ENCODE data around the gene ITGB7. TPM values are rescaled to one million over a fixed set of nuclear protein-coding genes. Genes with fewer than 3 reads are reported as not detected.
"Not testable (repeated sequence)": the region's sequence is repeated elsewhere in the genome, so short reads cannot be mapped to it uniquely, and the experiment has no call there.

ITGB7 gene
- total RNA-seq, 1 donor from 2014 or later = not detected

DNA sequence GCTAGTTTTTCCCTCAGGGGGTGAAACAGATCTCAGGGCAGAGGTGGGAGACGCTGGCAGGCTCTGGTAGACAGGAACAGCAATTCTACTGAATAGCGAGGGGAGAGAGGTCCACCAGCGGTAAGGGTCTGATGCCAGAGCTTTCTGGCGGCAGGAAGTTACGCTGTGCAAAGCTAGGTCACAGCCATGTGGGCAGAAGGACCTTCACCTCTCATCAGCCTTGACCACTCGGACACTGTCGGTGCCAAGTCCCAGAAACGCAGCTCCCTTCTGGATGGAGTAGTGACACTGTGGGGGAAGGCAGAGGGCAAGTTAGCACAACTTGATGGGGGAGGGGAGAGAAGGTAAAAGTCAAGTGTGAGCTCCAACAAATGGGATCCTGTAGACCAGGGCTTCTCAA is 36.8 kb downstream of the ITGB7 start:
- Histone ChIP-seq H4K20me1 (ENCODE audit: low read depth) (peaks cover 8% of the 10 kb centered on the region), H3K36me3 (no peaks in the 10 kb centered on the region), H3K79me2 (ENCODE audit: low read depth) (no peaks in the 10 kb centered on the region), H3K4me1 (peaks cover 6% of the 10 kb centered on the region), H2AFZ (replicated peaks) (no peak overlapping the region), H3K4me3 (no peak overlapping the region), H3K9ac (no peak overlapping the region), H3K27me3 (peaks cover 26% of the 10 kb centered on the region), H3F3A (ENCODE audit: low read depth) (peaks cover 10% of the 10 kb centered on the region), H3K4me2 (no peak overlapping the region), H3K9me3 (ENCODE audit: low read depth) (no peaks in the 10 kb centered on the region), H3K27ac (no peak overlapping the region)
- Mint-ChIP-seq H3K9me3 (no peaks in the 10 kb centered on the region), H3K4me1 (peaks cover 6% of the 10 kb centered on the region), H3K4me3 (no peak overlapping the region), H3K27ac (no peak overlapping the region), H3K36me3 (peaks cover 3% of the 10 kb centered on the region), H3K27me3 (ENCODE audit: insufficient read depth, low read depth) (peaks cover 6% of the 10 kb centered on the region)
- TF ChIP-seq EZH2phosphoT487 (IDR thresholded peaks at IDR 0.05) = no peak
- TF ChIP-seq, protein P1, sequence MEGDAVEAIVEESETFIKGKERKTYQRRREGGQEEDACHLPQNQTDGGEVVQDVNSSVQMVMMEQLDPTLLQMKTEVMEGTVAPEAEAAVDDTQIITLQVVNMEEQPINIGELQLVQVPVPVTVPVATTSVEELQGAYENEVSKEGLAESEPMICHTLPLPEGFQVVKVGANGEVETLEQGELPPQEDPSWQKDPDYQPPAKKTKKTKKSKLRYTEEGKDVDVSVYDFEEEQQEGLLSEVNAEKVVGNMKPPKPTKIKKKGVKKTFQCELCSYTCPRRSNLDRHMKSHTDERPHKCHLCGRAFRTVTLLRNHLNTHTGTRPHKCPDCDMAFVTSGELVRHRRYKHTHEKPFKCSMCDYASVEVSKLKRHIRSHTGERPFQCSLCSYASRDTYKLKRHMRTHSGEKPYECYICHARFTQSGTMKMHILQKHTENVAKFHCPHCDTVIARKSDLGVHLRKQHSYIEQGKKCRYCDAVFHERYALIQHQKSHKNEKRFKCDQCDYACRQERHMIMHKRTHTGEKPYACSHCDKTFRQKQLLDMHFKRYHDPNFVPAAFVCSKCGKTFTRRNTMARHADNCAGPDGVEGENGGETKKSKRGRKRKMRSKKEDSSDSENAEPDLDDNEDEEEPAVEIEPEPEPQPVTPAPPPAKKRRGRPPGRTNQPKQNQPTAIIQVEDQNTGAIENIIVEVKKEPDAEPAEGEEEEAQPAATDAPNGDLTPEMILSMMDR (IDR thresholded peaks at IDR 0.05) = no peak
- no peak for TF ChIP-seq EZH2 (IDR thresholded peaks at IDR 0.05)
- DNase-seq (ENCODE audit: low spot score) = no peak

DNA sequence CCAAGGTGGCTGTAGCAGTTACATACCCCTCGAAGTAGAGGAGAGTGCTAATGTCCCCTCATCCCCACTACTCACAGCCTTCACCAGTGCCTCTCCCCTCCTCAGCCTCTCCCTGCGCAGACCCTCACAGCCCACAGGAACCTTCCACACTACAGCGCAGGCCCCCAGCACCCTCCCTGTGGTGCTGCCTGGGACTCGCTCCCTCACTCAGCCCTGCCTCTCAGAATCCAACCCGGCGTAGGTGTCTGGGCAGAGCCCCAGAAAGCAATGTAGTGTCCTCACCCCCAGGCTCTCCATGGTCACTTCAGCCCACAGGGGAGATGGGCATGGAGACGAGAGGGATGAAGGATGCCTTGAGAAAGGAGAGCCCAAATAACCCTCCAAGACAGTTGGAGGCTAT is 37.4 kb downstream of the ITGB7 start:
- H3K79me2 ChIP-seq (ENCODE audit: low read depth) = no peaks in the 10 kb centered on the region
- DNase-seq (ENCODE audit: low spot score) = no peak

DNA sequence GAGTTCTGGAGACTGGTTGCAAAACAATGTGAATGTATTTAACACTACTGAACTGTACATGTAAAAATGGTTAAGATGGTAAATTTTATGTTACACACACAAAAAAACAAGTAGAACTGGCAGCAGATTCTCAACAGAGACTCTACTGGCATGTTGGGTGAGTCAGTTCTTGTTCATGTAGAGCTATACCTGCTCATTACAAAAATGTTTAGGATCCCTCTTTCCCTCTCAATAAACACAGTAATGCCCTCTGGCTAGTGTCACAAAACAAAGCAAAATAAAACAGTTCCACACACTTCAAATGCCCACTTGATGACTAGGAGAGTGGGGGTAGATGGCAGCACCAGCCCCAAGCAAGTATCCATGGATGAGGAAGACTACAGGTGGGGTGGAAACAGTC is 40.2 kb downstream of the ITGB7 start:
- no peaks in the 10 kb centered on the region for H3K4me1 ChIP-seq
- Mint-ChIP-seq H3K9me3 (no peaks in the 10 kb centered on the region), H3K4me3 (no peak overlapping the region), H3K36me3 (peaks cover 3% of the 10 kb centered on the region), H3K4me1 (no peaks in the 10 kb centered on the region), H3K27me3 (ENCODE audit: insufficient read depth, low read depth) (no peaks in the 10 kb centered on the region), H3K27ac (no peak overlapping the region)
- no peak overlapping the region for H2AFZ ChIP-seq (replicated peaks)
- H3K9ac ChIP-seq = no peak overlapping the region
- H3K4me3 ChIP-seq = no peak overlapping the region
- no peaks in the 10 kb centered on the region for H4K20me1 ChIP-seq (ENCODE audit: low read depth)
- no peak overlapping the region for H3K4me2 ChIP-seq
- H3K79me2 ChIP-seq (ENCODE audit: low read depth) = no peaks in the 10 kb centered on the region
- no peaks in the 10 kb centered on the region for H3F3A ChIP-seq (ENCODE audit: low read depth)
- H3K27me3 ChIP-seq = no peaks in the 10 kb centered on the region
- TF ChIP-seq, protein P1 (IDR thresholded peaks at IDR 0.05) = no peak
- no peak for TF ChIP-seq EZH2 (IDR thresholded peaks at IDR 0.05)
- TF ChIP-seq EZH2phosphoT487 (IDR thresholded peaks at IDR 0.05) = no peak
- DNase-seq (ENCODE audit: low spot score) = no peak
- H3K27ac ChIP-seq = no peak overlapping the region
- H3K36me3 ChIP-seq = no peaks in the 10 kb centered on the region
- no peaks in the 10 kb centered on the region for H3K9me3 ChIP-seq (ENCODE audit: low read depth)

More for the DNA sequence above, 37.4 kb downstream of the ITGB7 start:
- Histone ChIP-seq H4K20me1 (ENCODE audit: low read depth) (peaks cover 3% of the 10 kb centered on the region), H2AFZ (replicated peaks) (no peak overlapping the region), H3K9me3 (ENCODE audit: low read depth) (no peaks in the 10 kb centered on the region), H3K4me1 (peaks cover under 1% of the 10 kb centered on the region), H3K27me3 (peaks cover 23% of the 10 kb centered on the region), H3K4me2 (no peak overlapping the region), H3F3A (ENCODE audit: low read depth) (peaks cover 4% of the 10 kb centered on the region), H3K27ac (no peak overlapping the region), H3K4me3 (no peak overlapping the region), H3K9ac (no peak overlapping the region), H3K36me3 (no peaks in the 10 kb centered on the region)
- H3K4me3 Mint-ChIP-seq = no peak overlapping the region
- TF ChIP-seq EZH2phosphoT487 (IDR thresholded peaks at IDR 0.05) = no peak
- TF ChIP-seq, protein P1 (IDR thresholded peaks at IDR 0.05) = no peak
- TF ChIP-seq EZH2 (IDR thresholded peaks at IDR 0.05) = no peak
- H3K27me3 Mint-ChIP-seq (ENCODE audit: insufficient read depth, low read depth) = peaks cover 6% of the 10 kb centered on the region
- H3K4me1 Mint-ChIP-seq = peaks cover under 1% of the 10 kb centered on the region
- no peak overlapping the region for H3K27ac Mint-ChIP-seq
- peaks cover 3% of the 10 kb centered on the region for H3K36me3 Mint-ChIP-seq
- H3K9me3 Mint-ChIP-seq = no peaks in the 10 kb centered on the region

DNA sequence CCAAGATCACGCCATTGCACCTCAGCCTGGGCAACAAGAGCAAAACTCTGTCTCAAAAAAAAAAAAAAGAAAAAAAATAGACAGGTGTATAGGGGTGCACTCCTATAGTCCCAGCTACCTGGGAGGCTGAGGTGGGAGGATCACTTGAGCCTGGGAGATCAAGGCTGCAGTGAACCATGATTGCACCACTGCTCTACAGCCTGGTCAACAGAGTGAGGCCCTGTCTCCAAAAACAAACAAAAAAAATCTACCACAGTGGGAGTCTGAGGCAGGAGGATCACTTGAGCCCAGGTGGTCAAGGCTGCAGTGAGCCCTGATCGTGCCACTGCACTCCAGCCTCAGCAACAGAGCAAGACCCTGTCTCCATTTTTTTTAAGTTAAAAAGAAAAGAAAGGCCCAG is 44.0 kb downstream of the ITGB7 start:
- H3K27me3 ChIP-seq; H3K36me3 ChIP-seq; H3K79me2 ChIP-seq (ENCODE audit: low read depth); H3K4me1 Mint-ChIP-seq; H3K4me3 Mint-ChIP-seq; H2AFZ ChIP-seq (replicated peaks); H3K27me3 Mint-ChIP-seq (ENCODE audit: insufficient read depth, low read depth); H4K20me1 ChIP-seq (ENCODE audit: low read depth); H3K4me1 ChIP-seq; H3K4me2 ChIP-seq; H3F3A ChIP-seq (ENCODE audit: low read depth); H3K27ac Mint-ChIP-seq; H3K27ac ChIP-seq; H3K9me3 Mint-ChIP-seq; H3K9ac ChIP-seq; H3K9me3 ChIP-seq (ENCODE audit: low read depth); H3K4me3 ChIP-seq; DNase-seq (ENCODE audit: low spot score); H3K36me3 Mint-ChIP-seq: not testable (repeated sequence)
